ENCODE data around the gene RS1. TPM values are rescaled to one million over a fixed set of nuclear protein-coding genes. Genes with fewer than 3 reads are reported as not detected.

The RS1 gene
- total and polyA plus RNA-seq, 2 donors (not counting 3 experiments of a cell fraction or from before 2014, with no cell fraction given): not detected

DNA sequence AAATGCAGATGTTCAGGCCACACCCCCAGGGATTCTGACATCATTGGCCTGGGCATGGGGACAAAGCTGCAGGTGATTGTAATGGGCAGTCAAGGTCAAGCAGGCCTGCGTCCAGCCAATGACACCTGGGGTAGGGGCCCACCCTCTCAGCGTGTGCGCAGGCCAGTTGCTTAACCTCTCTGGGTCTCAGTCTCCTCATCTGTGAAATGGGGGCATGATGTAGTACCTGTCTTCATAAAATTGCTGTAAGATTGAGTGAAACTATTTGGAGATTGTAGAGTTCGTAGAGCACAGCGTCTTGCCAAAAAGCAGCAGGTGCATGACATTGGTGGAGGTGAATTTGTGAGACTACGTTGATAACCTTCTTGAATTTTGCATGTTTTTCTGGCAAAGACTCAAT, 21.2 kb downstream of the RS1 start:
- H3K36me3 ChIP-seq (ENCODE audit: control insufficient read depth in 2 of 2, extremely low read depth in 1 of 2, insufficient read depth in 2 of 2, low read length in 2 of 2): no peaks in the 10 kb centered on the region
- no peaks in the 10 kb centered on the region for H3K27me3 ChIP-seq (ENCODE audit: control insufficient read depth in 2 of 2, insufficient read depth in 2 of 2, low read length in 2 of 2)
- H4K20me1 ChIP-seq (replicated peaks; ENCODE audit: control insufficient read depth, extremely low read depth, insufficient read depth, low read length): no peaks in the 10 kb centered on the region
- no peak for DNase-seq (ENCODE audit: low read depth, low spot score)
- ChIA-PET POLR2A (no interaction called here), CTCF (no interaction called here)
- H3K9me1 ChIP-seq (replicated peaks; ENCODE audit: control insufficient read depth, extremely low read depth, insufficient read depth, low read length): no peaks in the 10 kb centered on the region
- dilution Hi-C loops (cut with MboI; ENCODE audit: extremely low pct_ligation_motif_present, low sequenced_read_pairs) (no loop called here), intact Hi-C loops (cut with micrococcal nuclease) (no loop called here)
- FAIRE-seq: no peak
- no TSS peak for BruUV-seq (replicated peaks)
- H3K79me2 ChIP-seq (ENCODE audit: control insufficient read depth, insufficient read depth, low read length): no peaks in the 10 kb centered on the region
- H3K9ac ChIP-seq (replicated peaks; ENCODE audit: extremely low read depth, insufficient read depth, low read length): no peak overlapping the region
- H3K4me1 ChIP-seq (ENCODE audit: control insufficient read depth, extremely low read depth, insufficient read depth, low read length): no peaks in the 10 kb centered on the region
- no peak overlapping the region for H3K4me3 ChIP-seq (replicated peaks in 1 of 3; ENCODE audit: insufficient read depth in 1 of 3, low read depth in 1 of 3, low read length in 3 of 3)
- H2AFZ ChIP-seq (ENCODE audit: low read depth, low read length): no peak overlapping the region
- no peak overlapping the region for H3K27ac ChIP-seq (ENCODE audit: insufficient read depth, low read depth, low read length)
- no peaks in the 10 kb centered on the region for H3K9me3 ChIP-seq (replicated peaks; ENCODE audit: control insufficient read depth, insufficient read depth, low read length)
- no peak overlapping the region for H3K4me2 ChIP-seq (ENCODE audit: insufficient read depth, low read length)
- TF ChIP-seq, protein P1, sequence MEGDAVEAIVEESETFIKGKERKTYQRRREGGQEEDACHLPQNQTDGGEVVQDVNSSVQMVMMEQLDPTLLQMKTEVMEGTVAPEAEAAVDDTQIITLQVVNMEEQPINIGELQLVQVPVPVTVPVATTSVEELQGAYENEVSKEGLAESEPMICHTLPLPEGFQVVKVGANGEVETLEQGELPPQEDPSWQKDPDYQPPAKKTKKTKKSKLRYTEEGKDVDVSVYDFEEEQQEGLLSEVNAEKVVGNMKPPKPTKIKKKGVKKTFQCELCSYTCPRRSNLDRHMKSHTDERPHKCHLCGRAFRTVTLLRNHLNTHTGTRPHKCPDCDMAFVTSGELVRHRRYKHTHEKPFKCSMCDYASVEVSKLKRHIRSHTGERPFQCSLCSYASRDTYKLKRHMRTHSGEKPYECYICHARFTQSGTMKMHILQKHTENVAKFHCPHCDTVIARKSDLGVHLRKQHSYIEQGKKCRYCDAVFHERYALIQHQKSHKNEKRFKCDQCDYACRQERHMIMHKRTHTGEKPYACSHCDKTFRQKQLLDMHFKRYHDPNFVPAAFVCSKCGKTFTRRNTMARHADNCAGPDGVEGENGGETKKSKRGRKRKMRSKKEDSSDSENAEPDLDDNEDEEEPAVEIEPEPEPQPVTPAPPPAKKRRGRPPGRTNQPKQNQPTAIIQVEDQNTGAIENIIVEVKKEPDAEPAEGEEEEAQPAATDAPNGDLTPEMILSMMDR (IDR thresholded peaks at IDR 0.05; ENCODE audit: extremely low read depth in 1 of 2, insufficient read depth in 1 of 2, low read depth in 1 of 2, low read length in 2 of 2): no peak
- TF ChIP-seq MAX (IDR thresholded peaks at IDR 0.05; ENCODE audit: insufficient read depth, insufficient read length): no peak
- no peak for TF ChIP-seq JUN (IDR thresholded peaks at IDR 0.05; ENCODE audit: borderline replicate concordance, insufficient read depth, insufficient read length, low read depth)
- no peak for TF ChIP-seq EZH2 (IDR thresholded peaks at IDR 0.05; ENCODE audit: borderline replicate concordance, low read depth, low read length, severe bottlenecking)

DNA sequence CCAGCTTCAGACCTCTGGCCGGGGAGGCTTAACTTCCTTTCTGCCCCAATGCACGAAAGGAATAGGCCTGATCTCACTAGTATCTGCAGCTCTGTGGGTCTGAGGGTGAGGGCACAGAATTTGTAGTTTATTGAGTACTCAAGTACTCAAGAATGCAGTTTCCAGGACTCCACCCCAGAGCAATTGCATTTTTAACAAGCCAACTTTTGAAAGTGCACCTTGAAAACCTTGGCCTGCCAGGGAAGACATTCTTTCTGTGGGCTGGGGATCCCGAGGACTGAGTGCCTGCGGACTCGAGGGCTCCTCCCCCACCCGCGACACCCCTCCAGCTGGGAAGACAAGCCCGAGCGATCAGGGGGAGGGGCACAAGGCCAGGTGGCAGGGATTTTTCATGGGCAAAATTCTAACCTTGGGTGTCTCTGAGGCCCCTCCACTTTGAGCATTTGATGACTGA, 22.4 kb downstream of the RS1 start:
- FAIRE-seq: no peak
- no peaks in the 10 kb centered on the region for H3K4me1 ChIP-seq (ENCODE audit: control insufficient read depth, extremely low read depth, insufficient read depth, low read length)
- POLR2A ChIA-PET: no interaction called here

More for the DNA sequence above, 22.4 kb downstream of the RS1 start:
- Histone ChIP-seq H4K20me1 (replicated peaks; ENCODE audit: control insufficient read depth, extremely low read depth, insufficient read depth, low read length) (no peaks in the 10 kb centered on the region), H3K9ac (replicated peaks; ENCODE audit: extremely low read depth, insufficient read depth, low read length) (no peak overlapping the region), H3K4me3 (replicated peaks in 1 of 3; ENCODE audit: insufficient read depth in 1 of 3, low read depth in 1 of 3, low read length in 3 of 3) (no peak overlapping the region), H3K9me3 (replicated peaks; ENCODE audit: control insufficient read depth, insufficient read depth, low read length) (no peaks in the 10 kb centered on the region), H3K27ac (ENCODE audit: insufficient read depth, low read depth, low read length) (no peak overlapping the region), H3K36me3 (ENCODE audit: control insufficient read depth in 2 of 2, extremely low read depth in 1 of 2, insufficient read depth in 2 of 2, low read length in 2 of 2) (no peaks in the 10 kb centered on the region), H2AFZ (ENCODE audit: low read depth, low read length) (no peak overlapping the region), H3K4me2 (ENCODE audit: insufficient read depth, low read length) (no peak overlapping the region), H3K79me2 (ENCODE audit: control insufficient read depth, insufficient read depth, low read length) (no peaks in the 10 kb centered on the region), H3K27me3 (ENCODE audit: control insufficient read depth in 2 of 2, insufficient read depth in 2 of 2, low read length in 2 of 2) (no peaks in the 10 kb centered on the region), H3K9me1 (replicated peaks; ENCODE audit: control insufficient read depth, extremely low read depth, insufficient read depth, low read length) (no peaks in the 10 kb centered on the region)
- dilution Hi-C loops (cut with MboI; ENCODE audit: extremely low pct_ligation_motif_present, low sequenced_read_pairs) (no loop called here), intact Hi-C loops (cut with micrococcal nuclease) (no loop called here)
- no peak for DNase-seq (ENCODE audit: low read depth, low spot score)
- no peak for TF ChIP-seq GATA2 (IDR thresholded peaks at IDR 0.05; ENCODE audit: insufficient read depth, insufficient read length, low read depth, low read length)
- no peak for TF ChIP-seq MAX (IDR thresholded peaks at IDR 0.05; ENCODE audit: insufficient read depth, insufficient read length)
- no peak for TF ChIP-seq FOS (IDR thresholded peaks at IDR 0.05; ENCODE audit: borderline replicate concordance, insufficient read depth, low read length)
- TF ChIP-seq EZH2 (IDR thresholded peaks at IDR 0.05; ENCODE audit: borderline replicate concordance, low read depth, low read length, severe bottlenecking): no peak
- TF ChIP-seq POLR2AphosphoS5 (IDR thresholded peaks at IDR 0.05; ENCODE audit: insufficient read depth, low read depth, low read length): no peak
- no peak for TF ChIP-seq POLR2A (IDR thresholded peaks at IDR 0.05; ENCODE audit: low read depth, low read length)
- no peak for TF ChIP-seq MYC (IDR thresholded peaks at IDR 0.05; ENCODE audit: low read depth, low read length)
- TF ChIP-seq, protein P1 (IDR thresholded peaks at IDR 0.05; ENCODE audit: extremely low read depth in 1 of 2, insufficient read depth in 1 of 2, low read depth in 1 of 2, low read length in 2 of 2): no peak
- no peak for TF ChIP-seq JUN (IDR thresholded peaks at IDR 0.05; ENCODE audit: borderline replicate concordance, insufficient read depth, insufficient read length, low read depth)
- no TSS peak for BruUV-seq (replicated peaks)
- CTCF ChIA-PET: no interaction called here

Data from endothelial cell of umbilical vein (primary cell).